Osteocyte (in vitro differentiated cells): ENCODE results near the gene PLEKHG4B. TPM values are rescaled to one million over a fixed set of nuclear protein-coding genes. Genes with fewer than 3 reads are reported as not detected.
A peak's percentile ranks its signal among the peaks of the same experiment; 100 is the strongest.

Experiments
- DNase-seq: peaks from one replicate; pipeline ENCODE4 v3.0.0; 2021; ENCODE audit warnings: mixed read lengths; ENCODE audit not compliant: unreplicated experiment; ENCODE audit errors: extremely low spot score
- H3K27ac Mint-ChIP-seq: one replicate; pipeline ENCODE4 v1.8.0; 2021; ENCODE audit warnings: mild to moderate bottlenecking, mixed read lengths; ENCODE audit not compliant: unreplicated experiment
- H3K27me3 Mint-ChIP-seq: one replicate; pipeline ENCODE4 v1.8.0; 2021; ENCODE audit warnings: mixed read lengths; ENCODE audit not compliant: unreplicated experiment
- H3K36me3 Mint-ChIP-seq: one replicate; pipeline ENCODE4 v1.8.0; 2021; ENCODE audit warnings: mixed read lengths; ENCODE audit not compliant: unreplicated experiment
- H3K4me1 Mint-ChIP-seq: one replicate; pipeline ENCODE4 v1.8.0; 2021; ENCODE audit warnings: mixed read lengths; ENCODE audit not compliant: unreplicated experiment
- H3K4me3 Mint-ChIP-seq: one replicate; pipeline ENCODE4 v1.8.0; 2021; ENCODE audit warnings: mild to moderate bottlenecking, moderate library complexity, mixed read lengths; ENCODE audit not compliant: unreplicated experiment
- H3K9me3 Mint-ChIP-seq: one replicate; pipeline ENCODE4 v1.8.0; 2021; ENCODE audit warnings: mixed read lengths; ENCODE audit not compliant: unreplicated experiment
- CTCF ChIP-seq: fragments of 200-600 bp; sonication (generic); IDR thresholded peaks from 2 replicates; pipeline ENCODE4 v1.5.0; 2021; ENCODE audit warnings: antibody characterized with exemption, mild to moderate bottlenecking, moderate library complexity
- total RNA-seq: library from RNA; stranded (reverse); gene quantifications from 2 replicates; pipeline ENCODE4 v1.2.1, GENCODE V29; 2021

Gene PLEKHG4B
- total RNA-seq, 1 donor from 2014 or later = 4.5 TPM

DNA sequence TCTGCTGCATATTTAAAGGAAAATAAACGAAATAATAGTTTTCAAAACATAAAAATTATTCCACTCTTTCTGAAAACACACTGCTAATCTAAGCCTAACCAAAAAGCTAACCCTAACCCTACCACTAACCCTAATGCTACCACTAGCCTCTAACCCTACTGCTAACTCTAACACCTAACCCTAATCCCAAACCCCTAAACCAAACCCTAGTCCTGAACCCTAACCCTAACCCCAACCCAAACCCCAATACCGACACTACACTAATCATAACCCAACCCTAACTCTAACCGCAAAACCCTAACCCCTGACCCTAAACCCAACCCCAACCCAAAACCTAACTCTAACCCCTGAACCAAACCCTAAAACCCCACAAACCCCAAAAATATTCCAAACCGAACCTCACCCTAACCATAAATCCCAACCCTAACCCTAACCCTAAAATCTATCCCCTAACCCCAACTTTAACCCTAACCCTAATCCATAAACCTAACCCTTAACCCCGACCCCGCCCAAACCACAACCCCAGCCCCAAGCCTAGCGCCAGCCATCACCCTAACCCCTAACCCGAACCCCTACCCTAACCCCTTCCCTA is 41.9 kb upstream of the PLEKHG4B start:
- Mint-ChIP-seq H3K4me3 (no peak overlapping the region), H3K36me3 (no peaks in the 10 kb centered on the region), H3K27me3 (peaks cover 24% of the 10 kb centered on the region), H3K27ac (no peak overlapping the region), H3K4me1 (peaks cover 2% of the 10 kb centered on the region), H3K9me3 (no peaks in the 10 kb centered on the region)
- no peak for TF ChIP-seq CTCF
- no peak for DNase-seq

DNA sequence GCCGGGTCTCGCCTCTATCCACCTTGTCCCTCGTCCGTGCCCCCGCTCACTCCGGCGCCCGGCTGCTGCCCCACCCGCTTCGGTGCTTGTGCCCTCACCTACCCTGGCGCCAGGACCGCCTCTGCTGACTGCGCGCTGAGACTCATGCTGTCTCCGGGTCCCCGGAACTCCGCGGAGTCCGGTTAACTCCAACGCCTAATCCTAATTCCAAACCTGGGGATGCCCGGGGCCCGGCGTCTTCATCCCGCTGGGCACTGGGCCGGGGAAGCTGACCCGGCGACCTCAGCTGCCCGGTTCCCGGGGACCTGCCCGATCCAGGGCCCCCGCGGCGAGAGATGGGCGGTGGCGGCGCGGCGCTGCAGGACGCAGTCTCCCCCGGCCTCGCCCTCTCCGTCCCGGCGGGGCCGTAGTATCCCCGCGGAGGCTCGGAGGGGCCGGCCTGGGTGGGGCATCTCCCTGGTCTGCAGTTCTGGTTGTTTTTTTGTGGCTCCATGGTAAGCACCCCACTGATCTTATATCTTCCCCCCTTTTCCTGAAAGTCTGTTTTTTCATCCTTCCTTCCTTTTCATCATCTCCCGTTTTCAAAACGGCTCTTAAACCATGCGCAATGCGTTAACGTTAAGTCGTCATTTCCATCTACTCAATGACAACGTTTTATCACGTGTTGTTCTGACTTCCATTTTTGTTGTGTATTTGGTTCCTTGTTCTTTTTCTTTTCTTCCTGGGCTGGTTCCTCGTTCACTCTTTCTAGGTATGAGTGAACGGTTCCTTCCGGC is 41.1 kb upstream of the PLEKHG4B start:
- Mint-ChIP-seq H3K4me3 (no peak overlapping the region), H3K27ac (no peak overlapping the region), H3K36me3 (no peaks in the 10 kb centered on the region), H3K9me3 (no peaks in the 10 kb centered on the region), H3K27me3 (peaks cover 23% of the 10 kb centered on the region), H3K4me1 (peaks cover 4% of the 10 kb centered on the region)
- no peak for TF ChIP-seq CTCF
- DNase-seq = no peak

DNA sequence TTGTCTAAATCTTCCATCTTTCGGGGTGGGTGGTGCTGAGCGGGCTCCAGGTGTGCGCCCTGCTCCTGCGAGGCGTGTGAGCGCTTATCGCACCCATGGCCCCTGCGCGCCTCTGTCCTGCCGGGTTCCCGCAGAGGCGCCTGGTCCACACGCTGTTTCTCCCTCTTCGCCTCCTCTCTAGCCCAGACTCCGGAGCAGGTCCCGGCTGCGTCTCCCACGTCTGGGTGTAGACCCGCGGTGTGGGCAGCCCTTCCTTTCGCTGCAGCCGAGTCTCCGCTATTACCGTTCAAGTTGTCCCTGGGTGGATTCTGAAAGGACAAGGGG is 40.5 kb upstream of the PLEKHG4B start:
- peaks cover 4% of the 10 kb centered on the region for H3K4me1 Mint-ChIP-seq
- H3K9me3 Mint-ChIP-seq = no peaks in the 10 kb centered on the region
- no peak for DNase-seq
- peaks cover 23% of the 10 kb centered on the region for H3K27me3 Mint-ChIP-seq
- TF ChIP-seq CTCF = no peak
- no peaks in the 10 kb centered on the region for H3K36me3 Mint-ChIP-seq
- H3K4me3 Mint-ChIP-seq = no peak overlapping the region
- no peak overlapping the region for H3K27ac Mint-ChIP-seq

GRCh38 chr5:53381-54174 is 38.4 kb upstream of the PLEKHG4B start:
- no peaks in the 10 kb centered on the region for H3K9me3 Mint-ChIP-seq
- peaks cover 4% of the 10 kb centered on the region for H3K4me1 Mint-ChIP-seq
- H3K27ac Mint-ChIP-seq = no peak overlapping the region
- H3K36me3 Mint-ChIP-seq = no peaks in the 10 kb centered on the region
- peaks cover 13% of the 10 kb centered on the region for H3K27me3 Mint-ChIP-seq
- TF ChIP-seq CTCF = peak; percentile 44
- no peak for DNase-seq
- H3K4me3 Mint-ChIP-seq = peak overlapping the region; percentile 65

- peaks cover 14% of the 10 kb centered on the region for H3K27me3 Mint-ChIP-seq
- no peaks in the 10 kb centered on the region for H3K36me3 Mint-ChIP-seq
- no peak for TF ChIP-seq CTCF
- DNase-seq = no peak
- H3K9me3 Mint-ChIP-seq = no peaks in the 10 kb centered on the region
- H3K4me1 Mint-ChIP-seq = peaks cover 4% of the 10 kb centered on the region
- peak overlapping the region; percentile 65 for H3K4me3 Mint-ChIP-seq
- no peak overlapping the region for H3K27ac Mint-ChIP-seq
Measured at GRCh38 chr5:54175-54730, 37.7 kb upstream of the PLEKHG4B start.
